Suprapubic skin (tissue), 3 donors: Measurements from ENCODE around the gene HPX.

Experiments used
- CTCF ChIP-seq, 2 donors: fragments of 200-600 bp in 1 of 2; fragments of 450-650 bp in 1 of 2; sonication (generic) in 1 of 2; IDR thresholded peaks; one replicate each; pipeline ENCODE4 v1.5.1; 2016 to 2019; ENCODE audit warnings: antibody characterized with exemption in 2 of 2, mild to moderate bottlenecking in 1 of 2, moderate library complexity in 1 of 2
- POLR2A ChIP-seq, 2 donors: fragments of 450-650 bp; IDR thresholded peaks; one replicate each; pipeline ENCODE4 v1.6.1; 2017; ENCODE audit warnings: antibody characterized with exemption in 2 of 2, mild to moderate bottlenecking in 2 of 2, moderate library complexity in 2 of 2

- no peak for TF ChIP-seq CTCF (IDR thresholded peaks at IDR 0.05)
- TF ChIP-seq POLR2A (IDR thresholded peaks at IDR 0.05): no peak
These were observed 15.7 kb upstream of the HPX start for GRCh38 chr11:6456361-6457073.
